ENCODE measurements around the gene ANTKMT. TPM values are rescaled to one million over a fixed set of nuclear protein-coding genes. Genes with fewer than 3 reads are reported as not detected.

The ANTKMT gene
- total RNA-seq, 1 donor from 2014 or later: 27.5 TPM

GRCh38 chr16:756428-756827 lies 35.5 kb downstream of the ANTKMT start:
- no peak overlapping the region for H3K27ac Mint-ChIP-seq
- H3K9me3 Mint-ChIP-seq: peaks cover 5% of the 10 kb centered on the region
- H3K36me3 Mint-ChIP-seq: no peaks in the 10 kb centered on the region
- peaks cover 13% of the 10 kb centered on the region for H3K4me1 Mint-ChIP-seq
- H3K27me3 Mint-ChIP-seq (ENCODE audit: low read depth): peaks cover 17% of the 10 kb centered on the region
- DNase-seq (ENCODE audit: low spot score in 2 of 2, unreplicated experiment in 2 of 2): no peak
- no peak overlapping the region for H3K4me3 Mint-ChIP-seq
- TF ChIP-seq CTCF (IDR thresholded peaks at IDR 0.05; ENCODE audit: unreplicated experiment): no peak

GRCh38 chr16:759110-759910 lies 38.4 kb downstream of the ANTKMT start:
- TF ChIP-seq CTCF (IDR thresholded peaks at IDR 0.05; ENCODE audit: unreplicated experiment): no peak
- peaks cover 5% of the 10 kb centered on the region for H3K9me3 Mint-ChIP-seq
- no peaks in the 10 kb centered on the region for H3K36me3 Mint-ChIP-seq
- peak overlapping the region; percentile 20 for H3K4me3 Mint-ChIP-seq
- H3K27ac Mint-ChIP-seq: peak overlapping the region; percentile 97
- no peak for DNase-seq (ENCODE audit: low spot score in 2 of 2, unreplicated experiment in 2 of 2)
- H3K27me3 Mint-ChIP-seq (ENCODE audit: low read depth): no peaks in the 10 kb centered on the region
- H3K4me1 Mint-ChIP-seq: peaks cover 20% of the 10 kb centered on the region

- H3K27ac Mint-ChIP-seq: peak overlapping the region; percentile 97
- H3K4me3 Mint-ChIP-seq: no peak overlapping the region
- TF ChIP-seq CTCF (IDR thresholded peaks at IDR 0.05; ENCODE audit: unreplicated experiment): no peak
- H3K4me1 Mint-ChIP-seq: peaks cover 20% of the 10 kb centered on the region
- DNase-seq (ENCODE audit: low spot score in 2 of 2, unreplicated experiment in 2 of 2): no peak
- H3K27me3 Mint-ChIP-seq (ENCODE audit: low read depth): no peaks in the 10 kb centered on the region
- H3K36me3 Mint-ChIP-seq: no peaks in the 10 kb centered on the region
- peaks cover 5% of the 10 kb centered on the region for H3K9me3 Mint-ChIP-seq
Measured at GRCh38 chr16:760065-760464, 39.1 kb downstream of the ANTKMT start.

GRCh38 chr16:760545-761343 lies 39.8 kb downstream of the ANTKMT start, which contains the start of gene MSLN:
TSS of gene MSLN (plus strand) at chr16:760734. CDS start at chr16:762681, 1,947 bp downstream.
- DNase-seq (ENCODE audit: low spot score in 2 of 2, unreplicated experiment in 2 of 2): no peak
- TF ChIP-seq CTCF (IDR thresholded peaks at IDR 0.05; ENCODE audit: unreplicated experiment): no peak
- H3K36me3 Mint-ChIP-seq: no peaks in the 10 kb centered on the region
- H3K27me3 Mint-ChIP-seq (ENCODE audit: low read depth): no peaks in the 10 kb centered on the region
- peaks cover 20% of the 10 kb centered on the region for H3K4me1 Mint-ChIP-seq
- H3K27ac Mint-ChIP-seq: peak within 1 kb of the TSS; percentile 97
- peak within 1 kb of the TSS; percentile 20 for H3K4me3 Mint-ChIP-seq
- peaks cover 5% of the 10 kb centered on the region for H3K9me3 Mint-ChIP-seq

- Mint-ChIP-seq H3K36me3 (no peaks in the 10 kb centered on the region), H3K27me3 (ENCODE audit: low read depth) (no peaks in the 10 kb centered on the region), H3K4me1 (peaks cover 20% of the 10 kb centered on the region), H3K4me3 (no peak overlapping the region), H3K9me3 (no peaks in the 10 kb centered on the region), H3K27ac (peak overlapping the region; percentile 50)
- no peak for TF ChIP-seq CTCF (IDR thresholded peaks at IDR 0.05; ENCODE audit: unreplicated experiment)
- DNase-seq (ENCODE audit: low spot score in 2 of 2, unreplicated experiment in 2 of 2): no peak
Measured at GRCh38 chr16:761625-762513, 40.9 kb downstream of the ANTKMT start.

Data from mesothelial cell of epicardium (in vitro differentiated cells).